GM06990 (cell line): Measurements from ENCODE around the gene DCST1.

Experiments used
- DNase-seq: peaks from one replicate; pipeline ENCODE4 v3.0.0-alpha.2; 2011; ENCODE audit not compliant: insufficient read length; ENCODE audit errors: extremely low read depth
- H3K27me3 ChIP-seq: replicated peaks from 2 replicates; pipeline ENCODE4 v1.6.0; 2011; ENCODE audit warnings: low read length; ENCODE audit not compliant: control insufficient read depth, insufficient read depth
- H3K36me3 ChIP-seq: 2 replicates; pipeline ENCODE4 v1.5.1; 2011; ENCODE audit warnings: low read length; ENCODE audit not compliant: control insufficient read depth, insufficient read depth
- H3K4me3 ChIP-seq: replicated peaks from 2 replicates; pipeline ENCODE4 v1.5.1; 2011; ENCODE audit warnings: low read depth, mild to moderate bottlenecking, control low read depth, low read length
- CTCF ChIP-seq: IDR thresholded peaks from 2 replicates; pipeline ENCODE4 v1.5.1; 2011; ENCODE audit warnings: low read length, control low read depth, mild to moderate bottlenecking, inconsistent platforms; ENCODE audit not compliant: insufficient read depth, poor library complexity, severe bottlenecking

DCST1 gene

GRCh38 chr1:155008015-155008941 is 25.3 kb upstream of the DCST1 start:
- Histone ChIP-seq H3K27me3 (no peaks in the 10 kb centered on the region), H3K36me3 (peaks cover 5% of the 10 kb centered on the region; the same call in 1 of the 2 replicates), H3K4me3 (no peak overlapping the region)
- no peak for DNase-seq
- TF ChIP-seq CTCF, result no peak

DNA sequence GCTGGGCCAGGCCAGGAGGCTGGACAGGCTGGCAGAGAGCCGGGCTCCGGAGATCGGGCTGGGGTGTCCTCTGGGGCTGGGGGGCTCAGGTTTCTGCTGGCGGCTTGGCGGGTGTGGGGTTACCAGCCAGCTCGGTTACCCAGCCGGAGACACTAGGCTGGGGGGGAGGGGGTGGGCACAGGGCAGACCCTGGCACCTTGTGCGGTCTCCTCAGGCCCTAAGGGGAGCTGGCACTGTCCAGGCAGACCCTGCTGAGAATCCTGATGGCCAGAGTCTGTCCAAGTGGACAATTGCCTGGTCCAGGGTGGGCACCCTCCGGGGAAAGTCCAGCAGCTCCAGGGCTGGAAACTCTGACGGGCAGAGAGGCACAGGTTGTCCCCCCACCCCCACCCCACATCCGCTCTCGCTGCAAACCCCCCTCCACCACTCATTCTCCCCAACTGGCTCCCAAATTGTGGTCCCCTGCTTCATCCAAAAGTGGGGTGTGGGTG is 24.4 kb upstream of the DCST1 start:
- Histone ChIP-seq H3K4me3 (no peak overlapping the region), H3K27me3 (no peaks in the 10 kb centered on the region), H3K36me3 (peaks cover 7% of the 10 kb centered on the region)
- TF ChIP-seq CTCF, result no peak
- DNase-seq, result no peak

GRCh38 chr1:155009742-155010141 is 23.9 kb upstream of the DCST1 start:
- H3K4me3 ChIP-seq, result no peak overlapping the region
- no peak for TF ChIP-seq CTCF
- peaks cover 7% of the 10 kb centered on the region for H3K36me3 ChIP-seq

DNA sequence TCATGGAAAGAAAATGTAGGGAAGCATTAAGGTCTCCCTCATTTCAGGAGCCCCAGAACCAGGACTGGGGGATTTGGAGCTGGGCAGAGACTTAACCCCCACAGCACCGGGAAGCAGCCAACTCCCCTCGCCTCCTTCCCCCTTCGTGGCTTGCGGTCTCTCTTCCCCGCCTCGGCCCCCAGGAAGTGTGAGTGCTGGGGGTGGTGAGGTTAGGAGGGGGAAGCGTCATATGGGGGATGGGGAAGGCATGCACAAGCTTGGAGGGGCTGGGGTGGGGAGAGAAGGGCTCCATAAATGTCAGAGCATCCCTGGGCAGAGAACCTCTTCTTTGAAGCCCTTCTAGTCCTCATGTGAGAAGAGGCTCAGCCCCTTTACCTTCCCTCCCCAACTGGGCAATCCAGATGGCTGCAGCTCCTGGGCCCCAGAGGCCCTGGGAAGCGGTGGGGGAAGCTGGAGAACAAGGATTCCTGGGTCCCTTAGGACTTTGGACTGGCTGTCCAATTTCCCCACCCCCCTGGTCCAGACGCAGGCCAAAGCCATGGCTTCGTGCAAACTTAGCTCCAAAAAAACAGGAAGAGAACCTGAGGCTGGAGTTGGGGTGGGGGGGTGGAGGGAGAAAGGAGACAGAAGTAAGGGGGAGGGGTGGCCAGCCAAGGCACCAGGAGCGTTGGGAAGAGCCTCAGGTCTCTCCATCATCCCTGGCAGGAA is 23.3 kb upstream of the DCST1 start:
- Histone ChIP-seq H3K4me3 (no peak overlapping the region), H3K27me3 (no peaks in the 10 kb centered on the region), H3K36me3 (peaks cover 8% of the 10 kb centered on the region)
- DNase-seq, result no peak
- TF ChIP-seq CTCF, result no peak

More at GRCh38 chr1:155009742-155010141, 23.9 kb upstream of the DCST1 start:
- no peaks in the 10 kb centered on the region for H3K27me3 ChIP-seq
- no peak for DNase-seq

GRCh38 chr1:155011004-155011416 is 22.6 kb upstream of the DCST1 start:
- no peak for DNase-seq
- TF ChIP-seq CTCF, result no peak
- no peaks in the 10 kb centered on the region for H3K27me3 ChIP-seq
- H3K36me3 ChIP-seq, result peaks cover 10% of the 10 kb centered on the region
- no peak overlapping the region for H3K4me3 ChIP-seq
